ENCODE measurements around the gene ABTB2.

DNA sequence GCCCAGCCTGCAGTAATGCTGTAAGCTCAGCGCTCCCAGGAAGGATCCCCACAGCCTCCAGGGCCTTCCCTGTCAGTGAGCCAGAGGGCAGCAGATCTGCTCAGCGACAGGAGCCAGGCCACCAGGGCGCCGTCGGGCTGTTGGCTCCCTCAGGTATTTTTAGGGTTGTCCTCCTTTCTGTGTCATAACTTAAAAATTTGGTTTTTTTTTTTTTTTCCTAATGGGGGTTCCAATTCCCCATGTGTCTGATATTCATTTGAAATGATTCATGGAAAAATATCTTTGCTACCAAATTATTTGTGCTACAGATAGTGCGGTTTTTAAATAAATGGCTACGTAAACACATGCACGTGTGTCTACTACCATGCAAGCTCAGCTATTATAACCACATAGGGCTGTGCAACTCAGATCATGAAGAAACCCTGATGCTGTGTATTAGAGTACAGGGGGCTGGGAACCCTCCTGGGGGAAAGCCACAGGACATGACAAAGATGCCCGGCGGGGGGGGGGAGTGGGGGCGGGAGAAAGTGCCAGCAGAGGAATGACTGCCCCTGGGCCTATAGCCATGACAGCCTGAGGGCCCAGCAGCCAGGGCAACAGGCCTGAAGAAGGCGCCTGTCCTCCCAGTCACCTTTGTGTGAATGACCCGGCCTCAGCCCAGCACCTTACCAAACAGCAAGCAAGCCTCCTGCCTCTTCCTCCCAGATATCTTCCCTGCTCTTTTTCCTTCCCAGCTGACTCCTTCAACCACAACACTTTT lies 163.1 kb downstream of the ABTB2 start:
- no peak for TF ChIP-seq ZFP3 (CRISPR knock-in tag; IDR thresholded peaks at IDR 0.05)
- TF ChIP-seq ISL1 (CRISPR knock-in tag; IDR thresholded peaks at IDR 0.05) = no peak
- TF ChIP-seq, protein P1, sequence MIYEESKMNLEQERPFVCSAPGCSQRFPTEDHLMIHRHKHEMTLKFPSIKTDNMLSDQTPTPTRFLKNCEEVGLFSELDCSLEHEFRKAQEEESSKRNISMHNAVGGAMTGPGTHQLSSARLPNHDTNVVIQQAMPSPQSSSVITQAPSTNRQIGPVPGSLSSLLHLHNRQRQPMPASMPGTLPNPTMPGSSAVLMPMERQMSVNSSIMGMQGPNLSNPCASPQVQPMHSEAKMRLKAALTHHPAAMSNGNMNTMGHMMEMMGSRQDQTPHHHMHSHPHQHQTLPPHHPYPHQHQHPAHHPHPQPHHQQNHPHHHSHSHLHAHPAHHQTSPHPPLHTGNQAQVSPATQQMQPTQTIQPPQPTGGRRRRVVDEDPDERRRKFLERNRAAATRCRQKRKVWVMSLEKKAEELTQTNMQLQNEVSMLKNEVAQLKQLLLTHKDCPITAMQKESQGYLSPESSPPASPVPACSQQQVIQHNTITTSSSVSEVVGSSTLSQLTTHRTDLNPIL (CRISPR knock-in tag; IDR thresholded peaks at IDR 0.05; ENCODE audit: low read depth) = no peak
- TF ChIP-seq RARB (CRISPR knock-in tag; IDR thresholded peaks at IDR 0.05) = no peak
- TF ChIP-seq ZFP30 (CRISPR knock-in tag; IDR thresholded peaks at IDR 0.05) = no peak
- no peak for TF ChIP-seq ZNF565 (CRISPR knock-in tag; conservative IDR thresholded peaks at IDR 0.05; ENCODE audit: low read depth)
- no peak for TF ChIP-seq ZNF8 (CRISPR knock-in tag; IDR thresholded peaks at IDR 0.05)

Measured in SK-N-SH treated with all-trans-retinoic acid at 6 μM for 48 hours (cell line).